ENCODE data around the gene SSNA1. TPM values are rescaled to one million over a fixed set of nuclear protein-coding genes. Genes with fewer than 3 reads are reported as not detected.

SSNA1 gene
- total RNA-seq, 1 donor from 2014 or later = 52.7 TPM

- Histone ChIP-seq H3K9ac (ENCODE audit: low read length) (no peak overlapping the region), H3K4me3 (ENCODE audit: insufficient read depth, low read depth, low read length) (no peak overlapping the region), H3K36me3 (ENCODE audit: insufficient read depth, low read length) (peaks cover 3% of the 10 kb centered on the region), H2AFZ (ENCODE audit: low read depth, low read length) (no peak overlapping the region), H3K9me3 (ENCODE audit: insufficient read depth, low read depth, low read length) (no peaks in the 10 kb centered on the region), H3K27ac (ENCODE audit: low read depth, low read length) (no peak overlapping the region), H3K79me2 (ENCODE audit: insufficient read depth, low read length) (no peaks in the 10 kb centered on the region), H3K27me3 (ENCODE audit: insufficient read depth, low read length) (peaks cover 13% of the 10 kb centered on the region), H3K4me2 (ENCODE audit: low read length) (no peak overlapping the region), H3K4me1 (ENCODE audit: insufficient read depth, low read length) (no peaks in the 10 kb centered on the region), H4K20me1 (ENCODE audit: insufficient read depth, low read length) (peaks cover 21% of the 10 kb centered on the region)
- no peak for FAIRE-seq
- Mint-ChIP-seq H3K27me3 (ENCODE audit: low read depth, unreplicated experiment) (peaks cover 13% of the 10 kb centered on the region), H3K27ac (ENCODE audit: unreplicated experiment) (no peak overlapping the region), H3K36me3 (ENCODE audit: low read depth, unreplicated experiment) (peaks cover 11% of the 10 kb centered on the region), H3K4me1 (ENCODE audit: low read depth, unreplicated experiment) (no peaks in the 10 kb centered on the region), H3K9me3 (ENCODE audit: unreplicated experiment) (no peaks in the 10 kb centered on the region), H3K4me3 (ENCODE audit: unreplicated experiment) (no peak overlapping the region)
- no peak for DNase-seq (ENCODE audit: low read depth)
- TF ChIP-seq EZH2 (IDR thresholded peaks at IDR 0.05; ENCODE audit: insufficient read depth, low read length) (no peak), CTCF (IDR thresholded peaks at IDR 0.05; ENCODE audit: insufficient read depth, low read depth, low read length) (no peak)
Measured at GRCh38 chr9:137174722-137175293, 13.7 kb upstream of the SSNA1 start.

- Histone ChIP-seq H3K27me3 (ENCODE audit: insufficient read depth, low read length) (peaks cover 8% of the 10 kb centered on the region), H3K9me3 (ENCODE audit: insufficient read depth, low read depth, low read length) (no peaks in the 10 kb centered on the region), H2AFZ (ENCODE audit: low read depth, low read length) (no peak overlapping the region), H3K27ac (ENCODE audit: low read depth, low read length) (no peak overlapping the region), H3K79me2 (ENCODE audit: insufficient read depth, low read length) (no peaks in the 10 kb centered on the region), H3K4me1 (ENCODE audit: insufficient read depth, low read length) (no peaks in the 10 kb centered on the region), H3K9ac (ENCODE audit: low read length) (no peak overlapping the region), H3K36me3 (ENCODE audit: insufficient read depth, low read length) (peaks cover 3% of the 10 kb centered on the region), H3K4me3 (ENCODE audit: insufficient read depth, low read depth, low read length) (no peak overlapping the region), H3K4me2 (ENCODE audit: low read length) (no peak overlapping the region), H4K20me1 (ENCODE audit: insufficient read depth, low read length) (peaks cover 21% of the 10 kb centered on the region)
- Mint-ChIP-seq H3K36me3 (ENCODE audit: low read depth, unreplicated experiment) (peaks cover 11% of the 10 kb centered on the region), H3K27me3 (ENCODE audit: low read depth, unreplicated experiment) (peaks cover 8% of the 10 kb centered on the region), H3K4me1 (ENCODE audit: low read depth, unreplicated experiment) (no peaks in the 10 kb centered on the region), H3K27ac (ENCODE audit: unreplicated experiment) (no peak overlapping the region), H3K9me3 (ENCODE audit: unreplicated experiment) (no peaks in the 10 kb centered on the region), H3K4me3 (ENCODE audit: unreplicated experiment) (no peak overlapping the region)
- no peak for FAIRE-seq
- TF ChIP-seq CTCF (IDR thresholded peaks at IDR 0.05; ENCODE audit: insufficient read depth, low read depth, low read length) (no peak), EZH2 (IDR thresholded peaks at IDR 0.05; ENCODE audit: insufficient read depth, low read length) (no peak)
- no peak for DNase-seq (ENCODE audit: low read depth)
Measured at GRCh38 chr9:137175345-137175961, 13.0 kb upstream of the SSNA1 start.
